ENCODE data around the gene SDF2L1.

The SDF2L1 gene

DNA sequence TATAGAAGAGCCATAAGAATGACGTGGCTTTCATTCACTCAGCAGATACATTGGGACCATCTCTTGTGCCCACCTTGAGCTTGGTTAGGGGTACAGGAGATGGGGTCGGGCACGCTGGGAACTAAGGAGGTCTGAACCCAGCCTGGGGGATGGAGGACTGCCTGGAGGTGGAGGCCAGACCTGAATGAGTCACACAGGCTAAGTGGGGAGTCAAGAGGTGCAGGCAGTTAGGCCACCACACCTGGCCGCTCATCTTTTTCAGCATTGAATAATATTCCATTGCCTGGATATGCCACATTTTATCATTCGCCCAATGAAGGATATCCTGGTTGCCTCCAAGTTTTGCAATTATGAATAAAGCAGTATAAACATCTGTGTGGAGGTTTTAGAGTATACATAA, 19.9 kb downstream of the SDF2L1 start:
- Histone ChIP-seq H3K27me3 (replicated peaks; ENCODE audit: control insufficient read depth, insufficient read depth, low read length) (no peaks in the 10 kb centered on the region), H3K36me3 (ENCODE audit: control insufficient read depth, insufficient read depth, low read length) (no peaks in the 10 kb centered on the region), H3K4me3 (replicated peaks; ENCODE audit: low read depth, low read length) (no peak overlapping the region)
- TF ChIP-seq, protein P1, sequence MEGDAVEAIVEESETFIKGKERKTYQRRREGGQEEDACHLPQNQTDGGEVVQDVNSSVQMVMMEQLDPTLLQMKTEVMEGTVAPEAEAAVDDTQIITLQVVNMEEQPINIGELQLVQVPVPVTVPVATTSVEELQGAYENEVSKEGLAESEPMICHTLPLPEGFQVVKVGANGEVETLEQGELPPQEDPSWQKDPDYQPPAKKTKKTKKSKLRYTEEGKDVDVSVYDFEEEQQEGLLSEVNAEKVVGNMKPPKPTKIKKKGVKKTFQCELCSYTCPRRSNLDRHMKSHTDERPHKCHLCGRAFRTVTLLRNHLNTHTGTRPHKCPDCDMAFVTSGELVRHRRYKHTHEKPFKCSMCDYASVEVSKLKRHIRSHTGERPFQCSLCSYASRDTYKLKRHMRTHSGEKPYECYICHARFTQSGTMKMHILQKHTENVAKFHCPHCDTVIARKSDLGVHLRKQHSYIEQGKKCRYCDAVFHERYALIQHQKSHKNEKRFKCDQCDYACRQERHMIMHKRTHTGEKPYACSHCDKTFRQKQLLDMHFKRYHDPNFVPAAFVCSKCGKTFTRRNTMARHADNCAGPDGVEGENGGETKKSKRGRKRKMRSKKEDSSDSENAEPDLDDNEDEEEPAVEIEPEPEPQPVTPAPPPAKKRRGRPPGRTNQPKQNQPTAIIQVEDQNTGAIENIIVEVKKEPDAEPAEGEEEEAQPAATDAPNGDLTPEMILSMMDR (IDR thresholded peaks at IDR 0.05; ENCODE audit: insufficient read depth, low read length, poor library complexity, severe bottlenecking) = no peak
- DNase-seq (ENCODE audit: extremely low read depth, insufficient read length) = no peak

DNA sequence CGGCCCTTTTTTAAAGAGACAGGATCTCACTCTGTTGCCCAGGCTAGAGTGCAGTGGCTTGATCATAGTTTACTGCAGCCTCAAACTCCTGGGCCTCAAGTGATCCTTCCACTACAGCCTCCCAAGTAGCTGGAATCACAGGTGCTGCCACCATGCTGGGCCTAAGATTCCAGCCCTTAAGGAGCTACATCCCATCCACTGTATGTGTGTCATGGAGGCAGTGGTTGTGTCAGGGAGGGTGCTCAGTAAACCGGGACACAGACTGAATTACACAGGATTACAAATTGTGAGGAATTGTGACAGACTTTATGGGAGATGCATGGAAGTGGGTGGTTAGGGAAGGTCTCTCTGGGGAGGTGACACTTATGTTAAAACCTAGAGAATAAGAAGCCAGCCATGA, 21.6 kb downstream of the SDF2L1 start:
- TF ChIP-seq, protein P1 (IDR thresholded peaks at IDR 0.05; ENCODE audit: insufficient read depth, low read length, poor library complexity, severe bottlenecking) = no peak
- Histone ChIP-seq H3K4me3 (replicated peaks; ENCODE audit: low read depth, low read length) (no peak overlapping the region), H3K36me3 (ENCODE audit: control insufficient read depth, insufficient read depth, low read length) (no peaks in the 10 kb centered on the region), H3K27me3 (replicated peaks; ENCODE audit: control insufficient read depth, insufficient read depth, low read length) (no peaks in the 10 kb centered on the region)
- no peak for DNase-seq (ENCODE audit: extremely low read depth, insufficient read length)

DNA sequence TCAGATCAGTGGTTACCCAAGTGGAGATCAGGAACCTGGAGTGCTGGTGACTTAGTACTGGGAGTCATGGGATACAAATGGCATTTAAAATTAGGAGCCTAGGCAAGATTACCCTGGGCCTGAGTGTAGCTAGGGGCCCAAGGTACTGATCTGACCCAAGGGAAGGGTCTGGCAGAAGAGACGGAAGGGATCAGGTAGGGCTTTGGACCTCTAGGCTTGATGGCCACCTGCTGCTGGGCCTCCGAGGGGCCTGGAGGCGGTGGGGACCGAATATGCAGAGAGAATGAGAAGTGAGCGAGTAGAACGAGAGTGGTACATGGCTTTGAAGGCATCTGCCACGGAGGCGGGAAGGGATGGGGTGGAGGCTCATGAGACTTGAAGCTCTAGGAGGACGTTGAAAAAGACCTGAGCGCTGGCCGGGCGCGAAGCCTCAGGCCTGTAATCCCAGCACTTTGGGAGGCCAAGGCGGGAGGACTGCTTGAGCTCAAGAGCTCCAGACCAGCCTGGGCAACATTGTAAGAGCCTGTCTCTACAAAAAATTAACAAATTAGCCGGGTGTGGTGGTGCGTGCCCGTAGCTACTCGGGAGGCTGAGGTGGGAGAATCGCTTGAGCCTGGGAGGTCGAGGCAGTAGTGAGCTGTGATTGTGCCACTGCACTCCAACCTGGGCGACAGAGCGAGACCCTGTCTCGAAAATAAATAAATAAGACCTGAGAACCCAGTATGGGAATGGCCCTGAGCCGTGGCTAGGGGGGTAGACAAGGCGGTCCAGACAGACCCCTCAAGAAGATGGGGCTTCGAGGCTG, 23.1 kb downstream of the SDF2L1 start:
- no peak for DNase-seq (ENCODE audit: extremely low read depth, insufficient read length)
- Histone ChIP-seq H3K27me3 (replicated peaks; ENCODE audit: control insufficient read depth, insufficient read depth, low read length) (no peaks in the 10 kb centered on the region), H3K4me3 (replicated peaks; ENCODE audit: low read depth, low read length) (peak overlapping the region; percentile 69), H3K36me3 (ENCODE audit: control insufficient read depth, insufficient read depth, low read length) (no peaks in the 10 kb centered on the region)
- TF ChIP-seq, protein P1 (IDR thresholded peaks at IDR 0.05; ENCODE audit: insufficient read depth, low read length, poor library complexity, severe bottlenecking) = no peak

DNA sequence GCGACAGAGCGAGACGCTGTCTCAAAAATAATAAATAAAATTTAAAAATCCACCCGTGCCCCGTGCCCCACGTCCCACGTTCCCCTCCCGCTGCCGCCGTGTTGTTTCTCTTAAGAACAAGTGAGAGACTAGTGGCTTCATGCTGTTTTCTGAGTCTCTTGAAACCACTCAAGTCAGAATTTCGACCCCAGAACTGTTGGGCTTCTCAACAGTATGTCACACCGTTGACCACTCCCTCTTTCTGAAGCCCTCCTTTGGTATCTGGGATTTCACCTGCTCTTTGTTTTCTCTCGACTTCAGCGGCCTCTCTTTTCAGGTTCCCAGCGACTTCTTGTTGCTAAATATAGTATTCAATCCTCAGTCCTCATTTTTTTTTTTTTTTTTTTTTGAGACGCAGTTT, 24.7 kb downstream of the SDF2L1 start:
- DNase-seq (ENCODE audit: extremely low read depth, insufficient read length) = no peak
- peaks cover 5% of the 10 kb centered on the region; the same call in 1 of the 2 replicates for H3K36me3 ChIP-seq (ENCODE audit: control insufficient read depth, insufficient read depth, low read length)
- no peaks in the 10 kb centered on the region for H3K27me3 ChIP-seq (replicated peaks; ENCODE audit: control insufficient read depth, insufficient read depth, low read length)
- H3K4me3 ChIP-seq (replicated peaks; ENCODE audit: low read depth, low read length) = peak overlapping the region; percentile 69
- TF ChIP-seq, protein P1 (IDR thresholded peaks at IDR 0.05; ENCODE audit: insufficient read depth, low read length, poor library complexity, severe bottlenecking) = no peak

DNA sequence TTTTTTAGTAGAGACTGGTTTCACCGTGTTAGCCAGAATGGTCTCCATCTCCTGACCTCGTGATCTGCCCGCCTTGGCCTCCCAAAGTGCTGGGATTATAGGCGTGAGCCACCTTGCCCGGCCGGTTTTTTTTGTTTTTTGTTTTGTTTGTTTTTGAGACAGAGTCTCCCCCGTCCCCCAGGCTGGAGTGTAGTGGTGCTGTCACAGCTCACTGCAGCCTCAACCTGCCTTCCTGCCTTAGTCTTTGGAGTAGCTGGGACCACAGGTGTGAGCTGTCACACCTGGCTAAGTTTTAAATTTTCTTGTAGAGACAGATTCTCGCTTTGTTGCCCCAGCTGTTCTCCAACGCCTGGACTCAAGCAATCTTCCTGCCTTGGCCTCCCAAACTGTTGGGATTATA, 26.9 kb downstream of the SDF2L1 start:
- DNase-seq (ENCODE audit: extremely low read depth, insufficient read length) = no peak

More for the DNA sequence above, 26.9 kb downstream of the SDF2L1 start:
- Histone ChIP-seq H3K36me3 (ENCODE audit: control insufficient read depth, insufficient read depth, low read length) (peaks cover 19% of the 10 kb centered on the region), H3K4me3 (replicated peaks; ENCODE audit: low read depth, low read length) (no peak overlapping the region), H3K27me3 (replicated peaks; ENCODE audit: control insufficient read depth, insufficient read depth, low read length) (no peaks in the 10 kb centered on the region)
- TF ChIP-seq, protein P1 (IDR thresholded peaks at IDR 0.05; ENCODE audit: insufficient read depth, low read length, poor library complexity, severe bottlenecking) = no peak

All from GM06990 (cell line).